Transverse colon (tissue), 4 donors: Measurements from ENCODE around the gene HCFC1. TPM values are rescaled to one million over a fixed set of nuclear protein-coding genes. Genes with fewer than 3 reads are reported as not detected.
"Not testable (repeated sequence)": the region's sequence is repeated elsewhere in the genome, so short reads cannot be mapped to it uniquely, and the experiment has no call there.

Experiments used
- DNase-seq: peaks from one replicate; pipeline ENCODE4 v3.0.0-alpha.2; 2019
- H3K27ac ChIP-seq, 4 donors: fragments of 200-600 bp; sonication (generic); 2 replicates each; pipeline ENCODE4 v1.5.1; 2016 to 2018; ENCODE audit warnings: inconsistent platforms in 4 of 4
- H3K27me3 ChIP-seq: fragments of 200-600 bp; sonication (generic); 2 replicates; pipeline ENCODE4 v1.5.1; 2017; ENCODE audit warnings: inconsistent platforms
- H3K36me3 ChIP-seq, 4 donors: fragments of 200-600 bp; sonication (generic); 2 replicates each; pipeline ENCODE4 v1.5.1; 2017 to 2019; ENCODE audit warnings: inconsistent platforms in 4 of 4
- H3K4me1 ChIP-seq, 4 donors: fragments of 200-600 bp; sonication (generic); 2 replicates each; pipeline ENCODE4 v1.5.1; 2017 to 2020; ENCODE audit warnings: inconsistent platforms in 4 of 4
- H3K4me3 ChIP-seq, 4 donors: fragments of 200-600 bp; sonication (generic); 1 replicate in 1 of 4; 2 replicates in 3 of 4; pipeline versions ENCODE4 v1.5.1 to v1.6.1; 2017 to 2019; ENCODE audit warnings: inconsistent platforms in 4 of 4
- H3K9me3 ChIP-seq, 2 donors: fragments of 200-600 bp; sonication (generic); 2 replicates each; pipeline ENCODE4 v1.5.1; 2017 to 2019; ENCODE audit warnings: inconsistent platforms in 2 of 2
- EP300 ChIP-seq: sonication (generic); formaldehyde crosslinking; IDR thresholded peaks from one replicate; pipeline ENCODE4 v1.6.1; 2017; ENCODE audit warnings: antibody characterized with exemption, low read depth
- POLR2A ChIP-seq: fragments of 450-650 bp; IDR thresholded peaks from one replicate; pipeline ENCODE4 v1.6.1; 2016; ENCODE audit warnings: antibody characterized with exemption, mild to moderate bottlenecking, moderate library complexity
- POLR2AphosphoS5 ChIP-seq, 3 donors: sonication (generic); formaldehyde crosslinking; IDR thresholded peaks; one replicate each; pipeline ENCODE4 v1.6.1; 2016; ENCODE audit warnings: antibody characterized with exemption in 3 of 3
- WGBS, 2 donors: methylation state at CpG; one replicate each; pipeline ENCODE4 v1.1.5; 2018; ENCODE audit warnings: low coverage in 1 of 2; 5-methylcytosine and 5-hydroxymethylcytosine counted together
- in situ Hi-C, 4 donors: fragments of 200-750 bp; cut with MboI; loops; one replicate each; pipeline versions ENCODE4 v1.15.0 to v1.15.1; 2017; ENCODE audit warnings: low sequenced_read_pairs in 3 of 4, low pct_ligation_motif_present in 1 of 4, low pct_unique_long_range_greater_than_20kb in 1 of 4
- intact Hi-C: fragments of 100-400 bp; cut with DNase I; formaldehyde crosslinking; loops from one replicate; pipeline ENCODE4 v1.15.1; 2023; ENCODE audit warnings: low total_unique reads
- total RNA-seq, 4 donors: library from RNA; depleted of rRNA; stranded (reverse); fragments of >200 nt; gene quantifications; one replicate each; pipeline ENCODE4 v1.1.0, GENCODE V29; 2016
- TF ChIP-seq, protein P1 (sequence below), 5 experiments: fragments of 200-600 bp in 3 of 5; fragments of 450-650 bp in 2 of 5; sonication (generic) in 3 of 5; IDR thresholded peaks; 1 replicate in 2 of 5; 2 replicates in 3 of 5; pipeline ENCODE4 v1.5.1; 2016 to 2017; ENCODE audit warnings: antibody characterized with exemption in 5 of 5, inconsistent platforms in 3 of 5, mild to moderate bottlenecking in 2 of 5, moderate library complexity in 1 of 5

The HCFC1 gene
- total RNA-seq, 4 donors from 2014 or later = 34.0 to 68.5 (median 49.8) TPM

DNA sequence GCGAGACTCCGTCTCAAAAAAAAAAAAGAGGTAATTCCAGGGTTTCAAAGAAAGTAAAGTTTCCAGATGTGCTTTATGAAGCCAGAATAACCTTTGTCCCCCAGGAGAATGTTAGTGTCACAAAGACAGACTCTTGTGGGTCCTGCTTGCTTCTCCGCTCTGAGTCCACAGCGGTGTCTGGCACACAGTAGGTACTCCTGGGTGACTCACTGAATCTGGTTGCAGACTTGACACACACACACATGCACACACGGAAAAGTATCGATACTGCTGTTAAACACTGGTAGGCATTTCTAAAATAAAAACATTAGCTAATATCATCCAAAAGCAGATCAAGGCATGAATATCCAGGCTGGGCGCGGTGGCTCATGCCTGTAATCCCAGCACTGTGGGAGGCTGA lies 23.9 kb upstream of the HCFC1 start:
- intact Hi-C loops = no loop called here
- no peak overlapping the region for H3K27ac ChIP-seq

DNA sequence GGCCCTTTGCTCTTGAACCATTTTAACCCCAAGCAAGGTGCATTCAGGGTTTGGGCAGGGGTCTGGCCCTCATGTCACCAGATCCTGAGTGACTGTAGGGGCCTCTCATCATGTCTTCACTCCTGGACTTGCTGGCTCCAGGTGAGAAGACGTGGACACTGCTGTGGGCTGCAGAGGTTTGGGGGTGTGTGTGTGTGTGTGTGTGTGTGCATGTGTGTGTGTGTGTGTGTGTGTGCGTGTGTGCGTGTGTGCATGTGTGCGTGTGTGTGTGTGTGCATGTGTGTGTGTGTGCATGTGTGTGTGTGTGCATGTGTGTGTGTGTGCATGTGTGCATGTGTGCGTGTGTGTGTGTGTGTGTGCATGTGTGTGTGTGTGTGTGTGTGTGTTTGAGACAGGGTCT lies 22.8 kb upstream of the HCFC1 start:
- H3K27ac ChIP-seq, in situ Hi-C loops, H3K36me3 ChIP-seq, DNase-seq, H3K9me3 ChIP-seq, intact Hi-C loops, H3K4me3 ChIP-seq, H3K4me1 ChIP-seq, H3K27me3 ChIP-seq: not testable (repeated sequence)
- WGBS, 2 donors = 50% methylated on average over 5 of the region's 5 CpGs; no CpG with 5 or more reads in 1 of the 2 donors

More for the DNA sequence above, 23.9 kb upstream of the HCFC1 start:
- DNase-seq = no peak
- no peaks in the 10 kb centered on the region for H3K36me3 ChIP-seq
- no peaks in the 10 kb centered on the region for H3K4me1 ChIP-seq
- TF ChIP-seq EP300 (no peak), POLR2A (no peak), POLR2AphosphoS5 (IDR thresholded peaks at IDR 0.05) (no peak)
- TF ChIP-seq, protein P1, sequence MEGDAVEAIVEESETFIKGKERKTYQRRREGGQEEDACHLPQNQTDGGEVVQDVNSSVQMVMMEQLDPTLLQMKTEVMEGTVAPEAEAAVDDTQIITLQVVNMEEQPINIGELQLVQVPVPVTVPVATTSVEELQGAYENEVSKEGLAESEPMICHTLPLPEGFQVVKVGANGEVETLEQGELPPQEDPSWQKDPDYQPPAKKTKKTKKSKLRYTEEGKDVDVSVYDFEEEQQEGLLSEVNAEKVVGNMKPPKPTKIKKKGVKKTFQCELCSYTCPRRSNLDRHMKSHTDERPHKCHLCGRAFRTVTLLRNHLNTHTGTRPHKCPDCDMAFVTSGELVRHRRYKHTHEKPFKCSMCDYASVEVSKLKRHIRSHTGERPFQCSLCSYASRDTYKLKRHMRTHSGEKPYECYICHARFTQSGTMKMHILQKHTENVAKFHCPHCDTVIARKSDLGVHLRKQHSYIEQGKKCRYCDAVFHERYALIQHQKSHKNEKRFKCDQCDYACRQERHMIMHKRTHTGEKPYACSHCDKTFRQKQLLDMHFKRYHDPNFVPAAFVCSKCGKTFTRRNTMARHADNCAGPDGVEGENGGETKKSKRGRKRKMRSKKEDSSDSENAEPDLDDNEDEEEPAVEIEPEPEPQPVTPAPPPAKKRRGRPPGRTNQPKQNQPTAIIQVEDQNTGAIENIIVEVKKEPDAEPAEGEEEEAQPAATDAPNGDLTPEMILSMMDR (IDR thresholded peaks at IDR 0.05) = no peak
- in situ Hi-C loops = no loop called here
- 97% methylated on average over 8 of the region's 8 CpGs; no CpG with 5 or more reads in 1 of the 2 donors for WGBS, 2 donors
- H3K27me3 ChIP-seq = no peaks in the 10 kb centered on the region
- H3K9me3 ChIP-seq = no peaks in the 10 kb centered on the region
- H3K4me3 ChIP-seq = no peak overlapping the region

DNA sequence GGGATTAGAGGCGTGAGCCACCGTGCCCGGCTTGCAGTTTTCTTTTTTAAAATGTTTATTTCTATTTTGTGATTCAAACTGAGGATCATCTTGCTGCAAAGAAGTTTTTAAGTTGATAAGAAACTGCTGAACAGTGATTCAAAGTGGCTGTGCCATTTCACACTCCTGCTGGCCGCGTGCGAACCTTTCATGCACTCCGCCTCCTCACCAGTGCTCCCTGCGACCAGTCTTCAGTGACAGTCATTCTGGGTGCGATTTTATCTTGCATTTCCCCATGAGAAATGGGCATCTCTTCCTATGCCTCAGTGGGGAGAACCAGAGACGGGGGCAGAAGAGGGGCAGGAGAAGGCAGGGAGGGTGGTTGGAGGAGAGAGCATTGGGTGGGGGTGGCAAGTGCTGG lies 22.4 kb upstream of the HCFC1 start:
- in situ Hi-C loops (no loop called here), intact Hi-C loops (no loop called here)
- no peak for DNase-seq
- Histone ChIP-seq H3K27me3 (no peaks in the 10 kb centered on the region), H3K4me1 (no peaks in the 10 kb centered on the region), H3K4me3 (no peak overlapping the region), H3K9me3 (no peaks in the 10 kb centered on the region), H3K36me3 (no peaks in the 10 kb centered on the region), H3K27ac (no peak overlapping the region)
- TF ChIP-seq POLR2AphosphoS5 (IDR thresholded peaks at IDR 0.05) (no peak), POLR2A (no peak), EP300 (no peak)
- TF ChIP-seq, protein P1 (IDR thresholded peaks at IDR 0.05) = no peak
- WGBS, 2 donors = 88% methylated on average over 10 of the region's 10 CpGs; no CpG with 5 or more reads in 1 of the 2 donors

DNA sequence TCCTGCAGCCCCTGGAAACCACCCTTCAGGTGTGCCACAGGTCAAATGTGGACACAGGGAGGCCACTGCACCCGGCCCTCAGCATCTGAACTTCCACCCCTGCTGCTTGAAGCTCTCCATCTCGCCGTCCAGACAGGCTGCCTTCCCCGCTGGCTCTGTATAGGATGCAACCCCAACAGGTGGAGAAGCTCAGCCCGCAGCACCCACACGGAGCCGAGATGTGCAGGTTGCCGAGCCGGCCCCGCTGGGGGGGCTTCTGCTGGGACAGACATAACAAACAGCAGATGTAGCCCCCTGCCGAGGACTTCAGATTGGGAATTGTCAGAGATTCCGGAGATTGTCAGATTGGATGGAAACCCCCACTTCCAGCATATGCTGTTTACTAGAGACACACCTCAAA lies 21.5 kb upstream of the HCFC1 start:
- Histone ChIP-seq H3K27ac (no peak overlapping the region), H3K27me3 (no peaks in the 10 kb centered on the region), H3K36me3 (no peaks in the 10 kb centered on the region), H3K9me3 (no peaks in the 10 kb centered on the region), H3K4me1 (no peaks in the 10 kb centered on the region), H3K4me3 (no peak overlapping the region)
- no peak for TF ChIP-seq POLR2AphosphoS5 (IDR thresholded peaks at IDR 0.05)
- TF ChIP-seq EP300 = no peak
- TF ChIP-seq, protein P1 (IDR thresholded peaks at IDR 0.05) = no peak
- in situ Hi-C loops = no loop called here
- no peak for DNase-seq
- 81% methylated on average over 12 of the region's 12 CpGs; no CpG with 5 or more reads in 1 of the 2 donors for WGBS, 2 donors
- intact Hi-C loops = no loop called here

DNA sequence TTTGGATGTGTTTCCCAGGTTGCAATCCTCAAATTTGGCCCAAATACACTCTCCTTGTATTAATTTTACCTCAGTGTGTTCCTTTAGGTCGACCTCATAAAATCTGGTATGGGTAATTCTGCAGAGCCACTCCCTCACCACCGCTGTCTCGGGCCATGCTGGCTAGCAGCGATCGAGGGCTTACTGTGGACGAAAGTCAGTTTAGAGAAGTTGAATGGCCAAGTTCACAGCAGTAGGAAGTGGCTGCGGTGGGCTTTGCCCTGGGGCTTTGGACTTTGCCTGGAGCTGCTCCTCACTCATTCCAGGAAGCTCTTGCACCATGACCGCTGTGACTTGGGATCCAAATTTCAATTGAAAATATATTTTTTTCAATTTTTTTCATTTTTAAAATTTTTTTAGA lies 20.6 kb upstream of the HCFC1 start:
- Histone ChIP-seq H3K4me1 (no peaks in the 10 kb centered on the region), H3K27ac (no peak overlapping the region), H3K27me3 (no peaks in the 10 kb centered on the region), H3K36me3 (no peaks in the 10 kb centered on the region), H3K4me3 (no peak overlapping the region), H3K9me3 (no peaks in the 10 kb centered on the region)
- no peak for TF ChIP-seq POLR2A
- no peak for TF ChIP-seq POLR2AphosphoS5 (IDR thresholded peaks at IDR 0.05)
- no peak for TF ChIP-seq EP300
- TF ChIP-seq, protein P1 (IDR thresholded peaks at IDR 0.05) = no peak
- intact Hi-C loops (no loop called here), in situ Hi-C loops (no loop called here)
- 90% methylated on average over 8 of the region's 8 CpGs; no CpG with 5 or more reads in 1 of the 2 donors for WGBS, 2 donors
- no peak for DNase-seq
